ENCODE results near the gene PTGR2.

DNA sequence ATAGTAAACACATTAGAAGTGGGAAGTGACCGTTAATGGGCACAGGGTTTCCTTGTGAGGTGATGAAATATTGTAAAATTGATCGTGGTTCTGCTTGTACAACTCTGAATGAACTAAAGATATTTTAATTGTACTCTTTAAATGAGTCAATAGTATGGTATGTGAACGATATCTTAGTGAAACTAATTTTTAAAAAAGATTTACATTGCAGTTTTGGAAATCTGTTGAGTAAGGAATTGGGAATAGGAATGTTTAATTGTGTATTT, 36.8 kb downstream of the PTGR2 start:
- TF ChIP-seq GATA2 (IDR thresholded peaks at IDR 0.05; ENCODE audit: low read depth, low read length) (no peak), GATA3 (IDR thresholded peaks at IDR 0.05; ENCODE audit: low read depth, low read length) (no peak)

Data from SH-SY5Y (cell line).